Measurements from ENCODE around the gene STK33. TPM values are rescaled to one million over a fixed set of nuclear protein-coding genes. Genes with fewer than 3 reads are reported as not detected.

The STK33 gene
- total and polyA plus RNA-seq, 12 donors, result 6.9 to 37.9 (median 30.1) TPM

- TF ChIP-seq CTCF (IDR thresholded peaks at IDR 0.05), result no peak
- Histone ChIP-seq H3K27ac (no peak overlapping the region), H3K9me3 (no peaks in the 10 kb centered on the region), H3K4me3 (no peak overlapping the region), H3K36me3 (no peaks in the 10 kb centered on the region), H3K27me3 (peaks cover 0 to 7% (median 0%) of the 10 kb centered on the region in 7 donors), H3K4me1 (no peaks in the 10 kb centered on the region)
- ATAC-seq (no peak), DNase-seq (no peak)
- WGBS, 2 donors, result 67 to 81% methylated on average over 2 of the region's 2 CpGs
- intact Hi-C loops (cut with DNase I), result loop anchor here in 9 of 10 donors (2.0 to 10.0 kb wide), 5 partner anchors 230 to 563 kb away; no protein-coding TSS in a partner anchor
Measured at GRCh38 chr11:8567602-8568198, 26.3 kb downstream of the STK33 start.

DNA sequence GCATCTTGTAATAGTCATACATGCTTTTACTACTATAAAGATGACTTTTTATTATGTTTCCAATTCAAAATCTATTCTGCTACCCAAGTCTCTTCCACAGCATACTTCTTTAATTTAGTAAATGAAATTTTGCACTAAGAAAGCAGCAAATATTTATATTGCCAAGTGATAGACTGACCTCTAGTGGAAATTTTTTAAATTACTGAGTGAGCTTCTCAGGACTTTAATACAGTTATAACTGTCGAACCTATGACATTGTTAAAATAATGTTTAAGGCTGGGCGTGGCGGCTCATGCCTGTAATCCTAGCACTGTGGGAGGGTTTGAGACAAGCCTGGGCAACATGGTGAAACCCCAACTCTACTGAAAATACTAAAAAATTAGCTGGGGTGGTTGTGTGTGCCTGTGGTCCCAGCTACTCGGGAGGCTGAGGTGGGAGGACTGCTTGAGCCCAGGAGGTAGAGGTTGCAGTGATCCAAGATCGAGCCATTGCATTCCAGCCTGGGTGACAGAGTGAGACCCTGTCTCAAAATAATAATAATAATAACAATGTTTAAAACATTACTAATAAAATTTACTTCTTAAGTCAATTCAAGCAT, 27.3 kb downstream of the STK33 start:
- TF ChIP-seq CTCF (IDR thresholded peaks at IDR 0.05), result peak; percentile 51 to 86 (median 70)
- Histone ChIP-seq H3K27me3 (peaks cover 0 to 7% (median 0%) of the 10 kb centered on the region in 7 donors), H3K36me3 (no peaks in the 10 kb centered on the region), H3K4me3 (no peak overlapping the region), H3K4me1 (no peaks in the 10 kb centered on the region), H3K9me3 (peaks cover 0 to 4% (median 2%) of the 10 kb centered on the region in 11 donors), H3K27ac (no peak overlapping the region)
- ATAC-seq (peak in 4 of 8 donors; percentile 8 to 44 (median 33)), DNase-seq (no peak)
- intact Hi-C loops (cut with DNase I), result loop anchor here in 9 of 10 donors (1.0 to 10.0 kb wide), 6 partner anchors 229 to 562 kb away; no protein-coding TSS in a partner anchor
- WGBS, 2 donors, result 29 to 45% methylated on average over 5 of the region's 5 CpGs

DNA sequence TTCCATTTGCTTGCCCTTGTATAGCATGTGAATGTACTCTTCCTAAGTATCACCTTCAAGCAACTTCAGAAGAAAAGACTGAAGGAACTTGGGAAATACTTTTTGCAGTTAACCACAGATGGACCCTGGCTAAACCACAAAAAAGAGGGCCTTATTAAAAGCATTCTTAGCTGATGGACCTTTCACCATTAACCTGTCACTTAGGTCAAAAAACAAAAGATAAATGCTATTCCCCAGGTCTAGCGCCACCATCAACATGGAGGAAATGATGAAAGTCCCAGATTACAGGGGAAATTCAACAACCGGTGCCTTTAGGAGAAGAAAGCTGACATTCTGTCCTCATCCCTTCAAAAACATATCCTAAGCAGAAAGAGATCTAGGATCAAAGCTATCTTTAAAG, 29.5 kb downstream of the STK33 start:
- Histone ChIP-seq H3K27me3 (peaks cover 0 to 7% (median 0%) of the 10 kb centered on the region in 7 donors), H3K4me3 (no peak overlapping the region), H3K9me3 (peaks cover 0 to 16% (median 6%) of the 10 kb centered on the region in 11 donors), H3K4me1 (no peaks in the 10 kb centered on the region), H3K27ac (no peak overlapping the region), H3K36me3 (no peaks in the 10 kb centered on the region)
- DNase-seq, result no peak
- ATAC-seq, result no peak
- no peak for TF ChIP-seq CTCF (IDR thresholded peaks at IDR 0.05)
- 70 to 73% methylated on average over 2 of the region's 2 CpGs for WGBS, 2 donors
- intact Hi-C loops (cut with DNase I), result loop anchor here in 6 of 10 donors (2.0 to 10.0 kb wide), 5 partner anchors 227 to 560 kb away; no protein-coding TSS in a partner anchor

GRCh38 chr11:8561461-8561860, 32.6 kb downstream of the STK33 start:
- Histone ChIP-seq H3K4me1 (no peaks in the 10 kb centered on the region), H3K4me3 (no peak overlapping the region), H3K27ac (no peak overlapping the region), H3K27me3 (no peaks in the 10 kb centered on the region), H3K36me3 (no peaks in the 10 kb centered on the region), H3K9me3 (peaks cover 0 to 16% (median 6%) of the 10 kb centered on the region in 11 donors)
- no peak for TF ChIP-seq CTCF (IDR thresholded peaks at IDR 0.05)
- intact Hi-C loops (cut with DNase I), result loop anchor here in 5 of 10 donors (5.0 to 10.0 kb wide), 3 partner anchors 224 to 557 kb away; no protein-coding TSS in a partner anchor
- 81 to 88% methylated on average over 3 of the region's 3 CpGs for WGBS, 2 donors
- DNase-seq, result no peak
- ATAC-seq, result no peak

All from heart right ventricle (tissue), 16 donors.